Aorta (tissue), 5 donors: ENCODE measurements around the gene RAB3IL1. TPM values are rescaled to one million over a fixed set of nuclear protein-coding genes. Genes with fewer than 3 reads are reported as not detected.

Experiments
- ATAC-seq: fragments of 200-7000 bp; cut with Tn5 transposase; one replicate; pipeline ENCODE4 v1.9.1; 2022; ENCODE audit warnings: moderate library complexity; ENCODE audit not compliant: low FRiP score
- DNase-seq, 2 donors: peaks; one replicate each; pipeline ENCODE4 v3.0.0-alpha.2; 2020
- H3K27ac ChIP-seq, 2 donors: one replicate each; pipeline ENCODE4 v1.5.1; 2013; ENCODE audit warnings: low read length in 2 of 2, mild to moderate bottlenecking in 2 of 2, moderate library complexity in 2 of 2, control low read depth in 1 of 2, inconsistent platforms in 1 of 2, low read depth in 1 of 2
- H3K27me3 ChIP-seq, 2 donors: one replicate each; pipeline ENCODE4 v1.6.1; 2013; ENCODE audit warnings: control low read depth in 1 of 2, low read length in 1 of 2, mild to moderate bottlenecking in 1 of 2, moderate library complexity in 1 of 2; ENCODE audit not compliant: insufficient read depth in 2 of 2, control insufficient read depth in 1 of 2
- H3K36me3 ChIP-seq, 2 donors: one replicate each; pipeline ENCODE4 v1.6.1; 2013; ENCODE audit warnings: control low read depth in 1 of 2, low read length in 1 of 2, mild to moderate bottlenecking in 1 of 2; ENCODE audit not compliant: insufficient read depth in 2 of 2, control insufficient read depth in 1 of 2
- H3K4me1 ChIP-seq, 2 donors: one replicate each; pipeline ENCODE4 v1.6.1; 2013; ENCODE audit warnings: low read length in 2 of 2, control low read depth in 1 of 2, mild to moderate bottlenecking in 1 of 2, moderate library complexity in 1 of 2; ENCODE audit not compliant: insufficient read depth in 2 of 2, control insufficient read depth in 1 of 2
- H3K4me3 ChIP-seq, 2 donors: one replicate each; pipeline ENCODE4 v1.5.1; 2013; ENCODE audit warnings: low read length in 2 of 2, control low read depth in 1 of 2, mild to moderate bottlenecking in 1 of 2
- H3K9me3 ChIP-seq: one replicate; pipeline ENCODE4 v1.6.1; 2013; ENCODE audit warnings: mild to moderate bottlenecking, low read length; ENCODE audit not compliant: control insufficient read depth
- WGBS, 2 donors: extraction: QIAGEN DNeasy Blood & Tissue Kit; methylation state at CpG; one replicate each; pipeline ENCODE4 v1.1.7; 2013; 5-methylcytosine and 5-hydroxymethylcytosine counted together
- intact Hi-C, 2 donors: fragments of 100-400 bp; cut with DNase I; formaldehyde crosslinking; loops; one replicate each; pipeline versions ENCODE4 v1.14.2 to v1.15.0; 2022
- polyA plus RNA-seq, 2 donors: library from polyadenylated mRNA; stranded (reverse); fragments of 200-250 nt; gene quantifications; one replicate each; pipeline ENCODE4 v1.2.3, GENCODE V29; 2013
- total RNA-seq, 2 donors: library from RNA; stranded (reverse); fragmentation: NEBNext Ultra II Directional; extraction: Animal tissue kit (Norgen Biotek cat#: 25700); gene quantifications; one replicate each; pipeline ENCODE4 v1.2.1, GENCODE V29; 2021
- donor health status: healthy with polysubstance abuse.
- donor health status: Bipolar disorder and iron deficiency.
- donor health status: DM: no; HTN: no; CAD: no.
- donor health status: DM: no; HTN: no; CAD: no.
- donor health status: DM: yes; HTN: yes; CAD: no.

RAB3IL1 gene
- total and polyA plus RNA-seq, 4 donors = 6.4 to 45.2 (median 17.6) TPM

DNA sequence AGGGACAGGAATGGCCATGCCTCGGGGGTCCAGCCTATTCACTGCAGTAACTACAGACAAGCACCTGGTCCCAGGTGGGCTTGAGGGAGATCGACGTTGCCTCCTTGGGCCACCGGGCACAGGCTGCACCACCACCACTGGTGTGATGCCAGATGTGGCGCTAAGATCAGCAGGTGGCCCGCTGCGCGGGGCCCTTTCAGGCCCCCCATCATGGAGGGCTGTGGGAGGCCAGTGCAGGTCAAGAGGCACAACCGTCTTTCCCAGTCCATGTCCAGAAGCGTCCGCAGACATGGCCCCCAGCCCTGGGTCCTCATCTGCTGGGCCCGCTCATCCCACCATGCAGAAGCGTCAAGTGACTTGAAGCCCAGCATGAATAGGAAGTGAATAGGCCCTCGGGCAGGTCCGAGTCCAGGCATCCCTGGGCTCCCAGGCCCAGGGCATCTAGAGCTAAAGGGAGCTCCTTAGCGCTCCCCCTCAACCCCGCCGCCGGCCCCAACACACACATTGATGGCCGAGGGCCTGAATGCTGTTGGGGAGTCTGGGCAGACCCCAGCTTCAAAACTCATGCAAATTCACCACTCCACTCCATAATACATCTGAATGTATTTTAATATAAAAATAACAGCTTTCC, 44.3 kb downstream of the RAB3IL1 start:
- no peaks in the 10 kb centered on the region for H3K36me3 ChIP-seq
- no peaks in the 10 kb centered on the region for H3K4me1 ChIP-seq
- ATAC-seq (no peak), DNase-seq (peak in 1 of 2 donors; percentile 72)
- no peak overlapping the region for H3K4me3 ChIP-seq
- H3K27ac ChIP-seq = no peak overlapping the region
- intact Hi-C loops = loop anchor here in 1 of 2 donors (5.0 kb wide), 1 partner anchor 76 kb away; no protein-coding TSS in a partner anchor
- H3K27me3 ChIP-seq = no peaks in the 10 kb centered on the region
- 90 to 92% methylated on average over 20 of the region's 20 CpGs for WGBS, 2 donors
- H3K9me3 ChIP-seq = no peaks in the 10 kb centered on the region

DNA sequence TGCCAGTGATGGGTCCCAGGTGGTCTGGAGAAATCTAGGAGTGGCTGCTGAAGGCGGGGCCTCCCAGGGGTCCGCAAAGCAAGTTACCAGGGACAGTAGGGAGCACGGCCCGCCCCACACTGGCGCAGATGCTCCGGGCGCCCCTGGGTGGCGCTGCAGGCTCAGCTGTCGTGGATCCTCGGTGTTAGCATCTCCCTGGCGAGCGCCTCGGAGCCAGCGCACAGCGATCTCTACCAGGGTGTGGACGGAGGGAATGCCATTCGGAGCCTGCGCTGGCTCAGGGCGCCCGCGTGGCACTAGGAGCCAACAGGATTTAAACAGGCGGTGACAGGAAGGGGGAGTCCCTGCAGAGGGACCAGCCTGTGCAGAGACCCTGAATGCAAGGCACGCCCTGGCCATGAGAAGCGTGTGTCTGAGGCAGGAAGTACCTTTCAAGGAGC, 46.2 kb downstream of the RAB3IL1 start:
- DNase-seq (peak; percentile 90 to 95), ATAC-seq (peak; percentile 92)
- Histone ChIP-seq H3K27ac (peak overlapping the region in 1 of 2 donors; percentile 49), H3K4me1 (no peaks in the 10 kb centered on the region), H3K4me3 (no peak overlapping the region), H3K27me3 (no peaks in the 10 kb centered on the region), H3K9me3 (no peaks in the 10 kb centered on the region), H3K36me3 (no peaks in the 10 kb centered on the region)
- WGBS, 2 donors = 1 to 3% methylated on average over 24 of the region's 24 CpGs
- intact Hi-C loops = loop anchor here in 1 of 2 donors (2.0 to 5.0 kb wide), 2 partner anchors 28 to 74 kb away; no protein-coding TSS in a partner anchor

DNA sequence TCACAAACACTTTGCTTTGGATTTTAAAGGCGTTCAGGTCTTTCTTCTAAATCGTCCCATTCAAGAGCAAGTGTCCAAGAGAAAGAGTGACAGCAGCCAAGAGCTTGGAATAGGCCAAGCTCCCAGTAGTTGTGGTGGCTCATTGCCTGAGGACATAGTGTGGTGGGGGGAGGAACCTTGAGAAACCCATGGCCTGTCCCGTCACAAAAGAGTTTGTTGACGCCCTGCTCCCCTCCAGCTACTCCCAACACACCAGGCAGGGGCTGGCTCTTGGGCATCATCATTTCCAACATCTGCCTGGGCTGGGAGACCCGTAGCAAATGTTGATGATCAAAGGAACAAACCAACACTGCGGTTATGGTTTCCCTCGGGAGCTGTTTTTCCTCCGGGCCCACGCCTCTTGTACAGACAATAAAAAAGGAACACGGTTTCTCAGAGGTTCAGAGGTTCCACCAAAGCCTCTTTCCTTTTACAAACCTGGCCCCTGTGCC, 46.8 kb downstream of the RAB3IL1 start:
- no peaks in the 10 kb centered on the region for H3K27me3 ChIP-seq
- H3K4me3 ChIP-seq = no peak overlapping the region
- H3K4me1 ChIP-seq = no peaks in the 10 kb centered on the region
- H3K36me3 ChIP-seq = no peaks in the 10 kb centered on the region
- no peak for DNase-seq
- H3K27ac ChIP-seq = peak overlapping the region in 1 of 2 donors; percentile 49
- WGBS, 2 donors = 6 to 7% methylated on average over 10 of the region's 10 CpGs
- intact Hi-C loops = loop anchor here in 1 of 2 donors (1.0 to 5.0 kb wide), 3 partner anchors 28 to 77 kb away; no protein-coding TSS in a partner anchor
- no peak for ATAC-seq
- H3K9me3 ChIP-seq = no peaks in the 10 kb centered on the region

DNA sequence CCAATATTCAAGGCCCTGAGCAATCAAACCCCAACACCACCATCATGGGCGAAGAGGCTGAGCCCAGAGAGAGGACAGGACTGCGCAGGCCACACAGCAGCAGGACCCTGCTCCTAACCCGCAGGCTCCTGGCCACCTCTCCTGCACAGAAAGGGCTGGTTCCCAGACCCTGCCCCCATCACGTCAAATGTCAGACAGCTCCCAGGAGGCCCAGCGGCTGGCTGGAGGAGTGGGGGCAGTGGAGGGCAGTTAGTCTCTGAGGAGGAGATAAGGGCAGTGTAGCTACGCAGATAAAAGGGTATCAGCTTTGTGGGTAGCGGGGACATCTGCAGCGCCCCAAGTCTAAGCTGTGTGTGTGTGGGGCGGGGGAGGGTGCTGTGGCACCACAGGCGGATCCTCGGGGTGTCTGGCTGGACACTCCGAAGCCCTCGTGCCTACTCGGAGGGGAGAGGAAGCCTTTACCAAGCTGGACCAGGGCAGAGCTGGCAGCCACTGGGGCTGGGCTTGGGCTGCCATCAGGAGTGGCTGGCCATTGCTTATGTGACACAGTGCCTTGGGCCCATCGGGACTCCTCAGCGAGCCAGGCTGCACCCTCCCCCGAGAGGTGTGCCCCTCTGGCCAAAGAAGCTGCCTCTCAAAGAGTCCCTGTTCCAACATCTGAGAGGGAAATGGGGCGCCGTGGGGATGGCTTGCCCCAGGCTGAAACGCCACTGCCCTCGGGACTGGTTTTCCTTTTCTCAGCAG, 47.5 kb downstream of the RAB3IL1 start:
- H3K27me3 ChIP-seq = no peaks in the 10 kb centered on the region
- ATAC-seq (no peak), DNase-seq (no peak)
- no peaks in the 10 kb centered on the region for H3K4me1 ChIP-seq
- peaks cover 0 to under 1% of the 10 kb centered on the region in 2 donors for H3K36me3 ChIP-seq
- no peaks in the 10 kb centered on the region for H3K9me3 ChIP-seq
- no peak overlapping the region for H3K4me3 ChIP-seq
- intact Hi-C loops = loop anchor here in 1 of 2 donors (1.0 to 5.0 kb wide), 3 partner anchors 29 to 77 kb away; no protein-coding TSS in a partner anchor
- 37 to 47% methylated on average over 15 to 21 of the region's 21 CpGs for WGBS, 2 donors
- H3K27ac ChIP-seq = peak overlapping the region in 1 of 2 donors; percentile 52

DNA sequence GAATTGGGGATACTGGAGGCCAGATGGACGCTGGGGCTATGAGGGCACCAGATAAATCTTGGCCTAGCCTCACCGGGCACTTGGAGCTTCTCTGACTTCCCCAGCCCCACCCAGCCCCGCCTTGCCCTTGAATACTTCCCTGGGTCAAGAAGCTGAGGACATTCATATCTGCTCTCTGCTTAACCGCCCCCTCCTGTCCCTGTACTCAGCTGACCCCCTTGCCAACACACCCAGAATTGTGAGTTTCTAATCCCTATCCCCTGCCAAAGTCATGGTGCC, 48.0 kb downstream of the RAB3IL1 start:
- Histone ChIP-seq H3K36me3 (peaks cover 0 to 2% of the 10 kb centered on the region in 2 donors), H3K27me3 (no peaks in the 10 kb centered on the region), H3K4me3 (no peak overlapping the region), H3K27ac (peak overlapping the region in 1 of 2 donors; percentile 23), H3K4me1 (no peaks in the 10 kb centered on the region), H3K9me3 (no peaks in the 10 kb centered on the region)
- intact Hi-C loops = no loop called here
- no peak for DNase-seq
- no peak for ATAC-seq
- 85 to 87% methylated on average over 4 of the region's 4 CpGs for whole genome bisulfite sequencing, 2 donors

DNA sequence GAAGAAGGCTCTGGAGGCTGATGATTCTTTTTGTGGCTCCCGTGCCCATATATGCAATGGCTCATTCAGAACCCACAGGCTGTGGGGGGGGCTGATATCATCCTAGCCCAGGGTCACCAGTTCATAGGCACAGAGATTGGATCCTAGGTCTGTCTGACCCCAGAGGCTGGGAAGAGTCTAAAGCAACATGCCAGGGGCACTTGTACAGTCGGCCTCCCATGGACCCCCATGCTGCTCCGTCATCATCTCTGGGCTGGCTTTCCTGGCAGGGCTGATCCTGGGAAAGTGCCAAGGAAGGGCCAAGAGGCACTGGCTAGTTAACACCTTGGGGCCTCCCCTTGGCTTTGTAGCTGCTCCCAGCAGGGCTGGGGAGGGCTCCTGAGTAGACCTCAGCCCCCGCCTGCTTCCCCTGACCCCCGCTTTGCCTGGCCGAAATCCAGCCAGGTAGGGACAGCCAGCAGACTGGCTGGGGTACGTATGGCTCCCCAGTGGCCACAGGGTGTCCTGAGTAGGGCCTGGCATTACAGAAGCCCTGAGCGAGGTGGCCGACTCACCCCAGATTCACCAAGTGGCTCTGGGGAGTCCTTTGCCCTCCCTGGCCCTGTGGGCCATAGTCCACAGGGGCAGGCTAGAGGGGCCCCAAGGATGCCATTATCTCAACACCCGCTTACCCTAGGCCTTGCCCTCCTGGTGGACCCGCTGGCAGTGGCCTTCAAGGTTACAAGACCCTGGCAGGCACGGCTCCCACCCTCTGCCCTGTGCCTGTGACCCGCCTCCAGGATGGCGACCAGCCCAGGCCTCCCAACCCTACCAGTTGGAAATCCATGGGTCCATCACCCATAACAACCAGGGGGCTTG, 48.6 kb downstream of the RAB3IL1 start:
- intact Hi-C loops = no loop called here
- H3K27ac ChIP-seq = no peak overlapping the region
- ATAC-seq (no peak), DNase-seq (no peak)
- no peaks in the 10 kb centered on the region for H3K4me1 ChIP-seq
- H3K4me3 ChIP-seq = no peak overlapping the region
- peaks cover 0 to 2% of the 10 kb centered on the region in 2 donors for H3K36me3 ChIP-seq
- H3K9me3 ChIP-seq = no peaks in the 10 kb centered on the region
- no peaks in the 10 kb centered on the region for H3K27me3 ChIP-seq
- WGBS, 2 donors = 81 to 83% methylated on average over 14 of the region's 14 CpGs

DNA sequence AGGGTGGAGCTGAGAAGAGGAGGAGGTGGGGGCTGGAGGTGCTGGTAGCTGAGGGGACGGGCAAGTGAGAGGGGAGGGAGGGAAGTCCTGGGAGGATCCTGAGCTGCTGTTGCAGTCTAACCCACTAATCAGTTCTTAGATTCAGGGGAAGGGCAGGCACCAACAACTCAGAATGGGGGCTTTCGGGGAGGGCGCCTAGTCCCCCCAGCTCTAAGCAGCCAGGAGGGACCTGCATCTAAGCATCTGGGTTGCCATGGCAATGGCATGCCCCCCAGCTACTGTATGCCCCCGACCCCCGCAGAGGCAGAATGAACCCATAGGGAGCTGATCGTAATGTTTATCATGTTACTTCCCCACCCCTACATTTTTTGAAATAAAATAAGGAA, 50.4 kb downstream of the RAB3IL1 start:
- DNase-seq (no peak), ATAC-seq (no peak)
- WGBS, 2 donors = 88 to 92% methylated on average over 6 of the region's 6 CpGs
- Histone ChIP-seq H3K9me3 (no peaks in the 10 kb centered on the region), H3K36me3 (peaks cover 0 to 5% of the 10 kb centered on the region in 2 donors), H3K27ac (no peak overlapping the region), H3K4me1 (no peaks in the 10 kb centered on the region), H3K27me3 (no peaks in the 10 kb centered on the region), H3K4me3 (no peak overlapping the region)
- intact Hi-C loops = no loop called here

DNA sequence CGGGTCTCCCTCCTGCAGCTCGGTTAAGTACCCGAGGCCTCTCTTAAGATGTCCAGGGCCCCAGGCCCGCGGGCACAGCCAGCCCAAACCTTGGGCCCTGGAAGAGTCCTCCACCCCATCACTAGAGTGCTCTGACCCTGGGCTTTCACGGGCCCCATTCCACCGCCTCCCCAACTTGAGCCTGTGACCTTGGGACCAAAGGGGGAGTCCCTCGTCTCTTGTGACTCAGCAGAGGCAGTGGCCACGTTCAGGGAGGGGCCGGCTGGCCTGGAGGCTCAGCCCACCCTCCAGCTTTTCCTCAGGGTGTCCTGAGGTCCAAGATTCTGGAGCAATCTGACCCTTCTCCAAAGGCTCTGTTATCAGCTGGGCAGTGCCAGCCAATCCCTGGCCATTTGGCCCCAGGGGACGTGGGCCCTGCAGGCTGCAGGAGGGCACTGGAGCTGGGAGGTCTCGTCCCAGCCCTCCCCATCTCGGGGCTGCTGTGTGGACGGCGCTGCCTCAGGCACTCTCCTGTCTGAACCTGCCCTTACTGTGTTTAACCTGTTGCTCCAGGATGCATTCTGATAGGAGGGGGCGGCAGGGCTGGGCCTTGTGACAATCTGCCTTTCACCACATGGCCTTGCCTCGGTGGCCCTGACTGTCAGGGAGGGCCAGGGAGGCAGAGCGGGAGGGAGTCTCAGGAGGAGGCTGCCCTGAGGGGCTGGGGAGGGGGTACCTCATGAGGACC, 51.0 kb downstream of the RAB3IL1 start:
- Histone ChIP-seq H3K4me1 (no peaks in the 10 kb centered on the region), H3K27me3 (no peaks in the 10 kb centered on the region), H3K27ac (no peak overlapping the region), H3K4me3 (no peak overlapping the region), H3K36me3 (peaks cover 0 to 5% of the 10 kb centered on the region in 2 donors), H3K9me3 (no peaks in the 10 kb centered on the region)
- intact Hi-C loops = no loop called here
- 69 to 77% methylated on average over 18 of the region's 18 CpGs for WGBS, 2 donors
- DNase-seq (no peak), ATAC-seq (no peak)
